KMS-11 (cell line): ENCODE measurements around the gene XRCC4.

ENCODE experiments used
- H2AFZ ChIP-seq: fragments of 200-600 bp; sonication (generic); 2 replicates; pipeline ENCODE4 v1.6.1; 2016; ENCODE audit warnings: antibody characterized with exemption, mixed run types, low read depth
- H3K27ac ChIP-seq: fragments of 200-600 bp; sonication (generic); 2 replicates; pipeline ENCODE4 v1.6.1; 2016; ENCODE audit warnings: mild to moderate bottlenecking, mixed run types
- H3K27me3 ChIP-seq: fragments of 200-600 bp; sonication (generic); 2 replicates; pipeline ENCODE4 v1.6.1; 2017; ENCODE audit warnings: mild to moderate bottlenecking, low read depth, mixed run types, moderate library complexity; ENCODE audit not compliant: insufficient read depth
- H3K36me3 ChIP-seq: fragments of 200-600 bp; sonication (generic); 2 replicates; pipeline ENCODE4 v1.6.1; 2017; ENCODE audit warnings: mild to moderate bottlenecking, mixed run types; ENCODE audit not compliant: insufficient read depth
- H3K4me1 ChIP-seq: fragments of 200-600 bp; sonication (generic); 2 replicates; pipeline ENCODE4 v1.6.1; 2016; ENCODE audit warnings: mild to moderate bottlenecking, low read depth, mixed run types; ENCODE audit not compliant: poor library complexity, severe bottlenecking
- H3K4me2 ChIP-seq: fragments of 200-600 bp; sonication (generic); 2 replicates; pipeline ENCODE4 v1.7.0; 2016; ENCODE audit warnings: mild to moderate bottlenecking, mixed run types
- H3K4me3 ChIP-seq: fragments of 200-600 bp; sonication (generic); IDR thresholded peaks from 2 replicates; pipeline ENCODE4 v1.6.1; 2017; ENCODE audit warnings: low read depth, low read length, mixed read lengths; ENCODE audit not compliant: insufficient read depth
- H3K79me2 ChIP-seq: fragments of 200-600 bp; sonication (generic); 2 replicates; pipeline ENCODE4 v1.6.1; 2016; ENCODE audit warnings: low read depth, mixed run types; ENCODE audit not compliant: insufficient read depth
- H3K9ac ChIP-seq: fragments of 200-600 bp; sonication (generic); 2 replicates; pipeline ENCODE4 v1.6.1; 2016; ENCODE audit warnings: mild to moderate bottlenecking, mixed run types
- H4K20me1 ChIP-seq: fragments of 200-600 bp; sonication (generic); 2 replicates; pipeline ENCODE4 v1.6.1; 2016; ENCODE audit warnings: mild to moderate bottlenecking, mixed run types; ENCODE audit not compliant: insufficient read depth
- TF ChIP-seq, protein P1 (sequence below): fragments of 200-600 bp; sonication (generic); conservative IDR thresholded peaks from 2 replicates; pipeline ENCODE4 v1.6.1; 2017; ENCODE audit warnings: low read depth, mild to moderate bottlenecking, antibody characterized with exemption, low read length, moderate library complexity, mixed read lengths

The XRCC4 gene

DNA sequence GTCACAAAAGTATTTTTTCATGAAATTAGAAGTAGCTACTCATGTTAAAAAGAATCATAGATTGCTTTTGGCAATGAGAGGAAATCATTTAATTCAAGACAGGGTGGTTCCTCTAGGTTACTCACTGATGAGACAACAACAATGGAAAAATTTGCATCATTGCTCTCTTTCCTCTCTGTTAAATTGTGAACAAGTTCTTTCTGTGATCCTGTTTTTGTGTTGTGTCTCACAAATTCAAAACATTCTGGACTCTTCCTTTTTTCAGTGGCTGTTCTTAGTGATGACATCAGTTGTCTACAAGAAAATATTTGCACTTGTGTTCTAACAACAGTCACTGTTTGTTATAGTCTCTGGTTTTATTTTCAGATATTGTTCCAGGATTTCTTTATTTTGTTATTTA, 95.3 kb downstream of the XRCC4 start:
- Histone ChIP-seq H3K27ac (no peak overlapping the region), H3K4me1 (no peaks in the 10 kb centered on the region), H3K9ac (no peak overlapping the region), H2AFZ (no peak overlapping the region), H4K20me1 (no peaks in the 10 kb centered on the region), H3K4me3 (no peak overlapping the region), H3K27me3 (no peaks in the 10 kb centered on the region), H3K79me2 (no peaks in the 10 kb centered on the region), H3K36me3 (no peaks in the 10 kb centered on the region), H3K4me2 (no peak overlapping the region)
- TF ChIP-seq, protein P1, sequence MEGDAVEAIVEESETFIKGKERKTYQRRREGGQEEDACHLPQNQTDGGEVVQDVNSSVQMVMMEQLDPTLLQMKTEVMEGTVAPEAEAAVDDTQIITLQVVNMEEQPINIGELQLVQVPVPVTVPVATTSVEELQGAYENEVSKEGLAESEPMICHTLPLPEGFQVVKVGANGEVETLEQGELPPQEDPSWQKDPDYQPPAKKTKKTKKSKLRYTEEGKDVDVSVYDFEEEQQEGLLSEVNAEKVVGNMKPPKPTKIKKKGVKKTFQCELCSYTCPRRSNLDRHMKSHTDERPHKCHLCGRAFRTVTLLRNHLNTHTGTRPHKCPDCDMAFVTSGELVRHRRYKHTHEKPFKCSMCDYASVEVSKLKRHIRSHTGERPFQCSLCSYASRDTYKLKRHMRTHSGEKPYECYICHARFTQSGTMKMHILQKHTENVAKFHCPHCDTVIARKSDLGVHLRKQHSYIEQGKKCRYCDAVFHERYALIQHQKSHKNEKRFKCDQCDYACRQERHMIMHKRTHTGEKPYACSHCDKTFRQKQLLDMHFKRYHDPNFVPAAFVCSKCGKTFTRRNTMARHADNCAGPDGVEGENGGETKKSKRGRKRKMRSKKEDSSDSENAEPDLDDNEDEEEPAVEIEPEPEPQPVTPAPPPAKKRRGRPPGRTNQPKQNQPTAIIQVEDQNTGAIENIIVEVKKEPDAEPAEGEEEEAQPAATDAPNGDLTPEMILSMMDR, result no peak

DNA sequence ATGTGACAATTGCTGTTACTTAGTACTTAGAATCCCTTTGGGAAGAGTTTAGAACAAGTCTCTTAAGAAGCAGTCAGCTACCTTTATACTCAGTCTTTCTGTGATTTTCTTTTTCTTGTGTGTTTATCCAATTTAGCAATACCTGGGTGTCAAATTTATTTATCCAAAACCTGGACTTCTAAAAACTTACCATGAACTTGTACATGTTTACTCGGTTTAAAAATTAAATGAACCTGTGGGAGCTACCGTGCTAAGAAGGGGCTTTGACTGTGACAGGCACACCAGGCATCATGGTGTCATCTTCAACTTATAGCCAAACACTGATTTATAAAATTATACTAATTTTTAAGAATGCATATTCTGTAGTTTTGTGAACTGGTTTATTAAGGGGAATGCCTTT, 96.5 kb downstream of the XRCC4 start:
- H3K4me1 ChIP-seq, result no peaks in the 10 kb centered on the region
- H3K4me3 ChIP-seq, result no peak overlapping the region
- H4K20me1 ChIP-seq, result no peaks in the 10 kb centered on the region
- no peaks in the 10 kb centered on the region for H3K36me3 ChIP-seq
- no peak overlapping the region for H2AFZ ChIP-seq
- no peak overlapping the region for H3K9ac ChIP-seq
- H3K79me2 ChIP-seq, result no peaks in the 10 kb centered on the region
- H3K4me2 ChIP-seq, result no peak overlapping the region
- H3K27me3 ChIP-seq, result no peaks in the 10 kb centered on the region
- no peak overlapping the region for H3K27ac ChIP-seq
- TF ChIP-seq, protein P1, result no peak

DNA sequence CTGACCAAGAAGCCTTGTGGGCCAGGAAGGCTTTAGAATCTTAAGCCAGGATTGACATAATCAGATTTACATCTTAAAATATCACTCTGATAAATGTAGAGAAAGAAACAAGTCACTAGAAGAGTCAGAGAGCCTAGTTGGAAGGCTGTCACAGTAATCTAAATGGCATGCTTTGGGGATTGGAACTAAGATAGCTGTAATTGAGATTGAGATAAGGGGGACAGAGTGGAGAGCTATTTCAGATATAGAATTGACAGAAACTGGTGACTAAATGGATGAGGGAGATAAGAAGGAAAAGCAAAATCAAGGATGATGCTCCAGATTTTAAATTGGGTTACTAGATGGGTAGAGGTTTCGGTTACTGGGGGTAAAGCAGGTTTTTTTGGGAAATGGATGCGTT, 100.5 kb downstream of the XRCC4 start:
- H3K27ac ChIP-seq, result no peak overlapping the region
- no peaks in the 10 kb centered on the region for H3K27me3 ChIP-seq
- H3K79me2 ChIP-seq, result no peaks in the 10 kb centered on the region
- no peak overlapping the region for H3K9ac ChIP-seq
- H3K4me2 ChIP-seq, result no peak overlapping the region
- TF ChIP-seq, protein P1, result no peak
- no peaks in the 10 kb centered on the region for H4K20me1 ChIP-seq
- no peaks in the 10 kb centered on the region for H3K4me1 ChIP-seq
- no peak overlapping the region for H2AFZ ChIP-seq
- H3K36me3 ChIP-seq, result no peaks in the 10 kb centered on the region
- no peak overlapping the region for H3K4me3 ChIP-seq

DNA sequence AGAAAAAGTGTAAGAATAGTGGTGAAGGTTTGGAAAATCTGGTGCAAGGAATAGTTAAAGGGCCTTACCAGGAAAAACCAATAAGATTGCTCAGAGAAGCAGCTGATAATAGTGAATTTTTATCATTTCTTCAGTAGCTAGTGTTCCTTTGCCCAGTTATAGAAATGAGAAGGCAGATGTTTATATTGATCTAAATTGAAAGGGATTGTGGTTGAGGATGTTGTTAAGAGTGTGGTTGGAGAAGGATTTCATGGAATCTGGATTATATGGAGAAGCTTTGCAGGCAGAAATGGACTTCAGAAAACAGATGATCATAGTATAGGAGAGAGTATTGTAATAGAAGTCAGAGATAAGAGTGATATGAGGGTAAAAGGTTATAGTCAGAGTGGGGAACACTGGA, 102.6 kb downstream of the XRCC4 start:
- H3K4me2 ChIP-seq, result no peak overlapping the region
- no peaks in the 10 kb centered on the region for H3K36me3 ChIP-seq
- H3K79me2 ChIP-seq, result no peaks in the 10 kb centered on the region
- H3K9ac ChIP-seq, result no peak overlapping the region
- H4K20me1 ChIP-seq, result no peaks in the 10 kb centered on the region
- no peak overlapping the region for H3K4me3 ChIP-seq
- no peaks in the 10 kb centered on the region for H3K4me1 ChIP-seq
- H3K27me3 ChIP-seq, result no peaks in the 10 kb centered on the region
- no peak overlapping the region for H2AFZ ChIP-seq
- TF ChIP-seq, protein P1, result no peak
- no peak overlapping the region for H3K27ac ChIP-seq

DNA sequence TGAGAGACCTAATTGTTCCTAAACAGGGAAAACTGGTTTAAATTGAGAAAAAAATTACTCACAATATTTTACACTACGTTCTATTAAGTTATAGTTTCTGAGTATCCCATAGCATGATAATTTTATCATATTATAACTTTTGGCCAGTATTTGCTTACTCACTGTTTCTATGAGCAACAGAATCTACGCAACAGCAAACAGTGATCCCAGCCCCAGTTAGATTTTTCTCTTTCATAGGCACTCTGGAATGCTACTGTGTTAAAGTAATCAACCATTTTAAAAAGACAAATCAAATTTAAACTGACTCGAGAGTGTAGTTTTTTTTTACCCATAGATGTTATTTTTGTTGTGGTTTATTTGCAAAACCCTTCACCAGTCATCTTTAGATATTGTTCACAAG, 107.2 kb downstream of the XRCC4 start:
- no peaks in the 10 kb centered on the region for H3K36me3 ChIP-seq

More for the DNA sequence above, 107.2 kb downstream of the XRCC4 start:
- Histone ChIP-seq H4K20me1 (no peaks in the 10 kb centered on the region), H3K27ac (no peak overlapping the region), H3K4me3 (no peak overlapping the region), H3K4me2 (no peak overlapping the region), H3K79me2 (no peaks in the 10 kb centered on the region), H3K9ac (no peak overlapping the region), H3K4me1 (no peaks in the 10 kb centered on the region), H3K27me3 (no peaks in the 10 kb centered on the region), H2AFZ (no peak overlapping the region)
- TF ChIP-seq, protein P1, result no peak
